ENCODE results near the gene KIAA0232. TPM values are rescaled to one million over a fixed set of nuclear protein-coding genes. Genes with fewer than 3 reads are reported as not detected.

KIAA0232 gene
- total RNA-seq, 1 donor from 2014 or later, result 20.9 TPM

- TF ChIP-seq, protein P1, sequence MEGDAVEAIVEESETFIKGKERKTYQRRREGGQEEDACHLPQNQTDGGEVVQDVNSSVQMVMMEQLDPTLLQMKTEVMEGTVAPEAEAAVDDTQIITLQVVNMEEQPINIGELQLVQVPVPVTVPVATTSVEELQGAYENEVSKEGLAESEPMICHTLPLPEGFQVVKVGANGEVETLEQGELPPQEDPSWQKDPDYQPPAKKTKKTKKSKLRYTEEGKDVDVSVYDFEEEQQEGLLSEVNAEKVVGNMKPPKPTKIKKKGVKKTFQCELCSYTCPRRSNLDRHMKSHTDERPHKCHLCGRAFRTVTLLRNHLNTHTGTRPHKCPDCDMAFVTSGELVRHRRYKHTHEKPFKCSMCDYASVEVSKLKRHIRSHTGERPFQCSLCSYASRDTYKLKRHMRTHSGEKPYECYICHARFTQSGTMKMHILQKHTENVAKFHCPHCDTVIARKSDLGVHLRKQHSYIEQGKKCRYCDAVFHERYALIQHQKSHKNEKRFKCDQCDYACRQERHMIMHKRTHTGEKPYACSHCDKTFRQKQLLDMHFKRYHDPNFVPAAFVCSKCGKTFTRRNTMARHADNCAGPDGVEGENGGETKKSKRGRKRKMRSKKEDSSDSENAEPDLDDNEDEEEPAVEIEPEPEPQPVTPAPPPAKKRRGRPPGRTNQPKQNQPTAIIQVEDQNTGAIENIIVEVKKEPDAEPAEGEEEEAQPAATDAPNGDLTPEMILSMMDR (conservative IDR thresholded peaks at IDR 0.05; ENCODE audit: low read depth, low read length), result no peak
- DNase-seq (ENCODE audit: low read depth), result no peak
- no peak overlapping the region for H3K4me3 ChIP-seq (ENCODE audit: low read depth, low read length)
Observed at GRCh38 chr4:6840062-6840976, 57.8 kb downstream of the KIAA0232 start.

DNA sequence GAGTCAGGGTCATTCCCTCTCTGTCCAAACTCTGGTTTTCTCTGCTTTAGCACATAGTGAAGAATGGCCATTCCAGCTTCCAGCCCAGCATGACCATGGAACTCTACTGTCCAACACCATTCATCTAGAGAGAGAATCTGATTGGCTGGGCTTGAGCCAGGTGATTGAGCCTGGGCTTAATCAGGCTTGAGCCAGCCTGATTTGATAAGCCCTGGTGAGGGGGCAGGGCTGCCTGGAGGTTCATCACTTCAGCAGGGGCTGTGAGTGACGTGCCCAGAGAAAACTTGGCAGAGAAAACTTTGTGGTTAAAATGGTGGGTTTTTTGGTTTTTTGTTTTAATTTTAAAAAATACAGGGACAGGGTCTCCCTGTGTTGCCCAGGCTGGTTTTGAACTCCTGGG, 62.5 kb downstream of the KIAA0232 start:
- DNase-seq (ENCODE audit: low read depth), result no peak
- H3K4me3 ChIP-seq (ENCODE audit: low read depth, low read length), result no peak overlapping the region
- TF ChIP-seq, protein P1 (conservative IDR thresholded peaks at IDR 0.05; ENCODE audit: low read depth, low read length), result no peak

- no peak for DNase-seq (ENCODE audit: low read depth)
- TF ChIP-seq, protein P1 (conservative IDR thresholded peaks at IDR 0.05; ENCODE audit: low read depth, low read length), result no peak
- H3K4me3 ChIP-seq (ENCODE audit: low read depth, low read length), result no peak overlapping the region
Observed at GRCh38 chr4:6845574-6845973, 63.0 kb downstream of the KIAA0232 start.

DNA sequence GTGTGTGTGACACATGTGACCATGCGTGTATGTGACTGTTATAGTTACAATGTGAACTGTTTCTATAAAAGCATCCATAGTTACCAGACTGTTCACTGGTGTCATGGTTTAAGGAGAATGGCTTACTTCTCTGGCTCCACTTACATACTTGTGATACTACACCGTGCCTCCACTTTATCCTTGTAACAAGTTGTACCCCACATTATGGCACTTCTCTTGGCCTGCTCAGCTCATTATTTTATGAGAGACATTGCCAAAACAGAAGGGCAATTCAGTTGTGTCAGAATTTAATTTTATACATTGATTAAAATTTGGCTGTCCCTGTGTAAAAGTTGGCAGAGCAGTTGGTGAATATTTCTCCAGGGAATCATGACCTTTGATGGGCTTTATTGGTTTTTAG, 64.7 kb downstream of the KIAA0232 start:
- DNase-seq (ENCODE audit: low read depth), result no peak
- no peak overlapping the region for H3K4me3 ChIP-seq (ENCODE audit: low read depth, low read length)
- TF ChIP-seq, protein P1 (conservative IDR thresholded peaks at IDR 0.05; ENCODE audit: low read depth, low read length), result no peak

DNA sequence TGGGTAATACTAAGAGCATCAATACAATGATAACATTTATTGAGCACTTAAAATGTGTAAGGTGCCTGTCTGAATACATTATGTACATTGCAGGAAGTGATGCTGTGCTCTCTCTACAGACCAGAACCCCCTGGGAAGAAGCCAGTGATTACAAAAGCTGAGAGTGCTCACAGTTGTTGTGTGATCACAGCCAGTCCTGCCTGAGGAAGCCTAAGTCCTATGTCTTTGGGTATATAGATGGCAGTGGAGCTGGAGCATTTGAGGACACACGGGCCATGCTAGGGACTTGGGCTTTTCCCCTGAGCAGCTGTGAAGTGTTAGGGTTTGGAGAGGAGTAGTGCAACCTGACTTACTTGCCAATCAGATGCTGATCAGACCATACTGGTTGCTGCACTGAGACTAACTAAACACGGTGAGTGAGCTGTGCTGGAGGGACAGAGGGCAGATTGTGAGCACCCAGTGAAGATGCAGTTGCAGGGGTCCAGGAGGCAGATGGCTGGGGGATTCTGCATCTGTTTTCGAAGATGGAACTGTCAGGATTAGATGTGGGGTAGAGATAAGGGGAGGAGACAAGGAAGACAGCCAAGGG, 66.3 kb downstream of the KIAA0232 start:
- no peak for DNase-seq (ENCODE audit: low read depth)
- H3K4me3 ChIP-seq (ENCODE audit: low read depth, low read length), result no peak overlapping the region
- TF ChIP-seq, protein P1 (conservative IDR thresholded peaks at IDR 0.05; ENCODE audit: low read depth, low read length), result no peak

DNA sequence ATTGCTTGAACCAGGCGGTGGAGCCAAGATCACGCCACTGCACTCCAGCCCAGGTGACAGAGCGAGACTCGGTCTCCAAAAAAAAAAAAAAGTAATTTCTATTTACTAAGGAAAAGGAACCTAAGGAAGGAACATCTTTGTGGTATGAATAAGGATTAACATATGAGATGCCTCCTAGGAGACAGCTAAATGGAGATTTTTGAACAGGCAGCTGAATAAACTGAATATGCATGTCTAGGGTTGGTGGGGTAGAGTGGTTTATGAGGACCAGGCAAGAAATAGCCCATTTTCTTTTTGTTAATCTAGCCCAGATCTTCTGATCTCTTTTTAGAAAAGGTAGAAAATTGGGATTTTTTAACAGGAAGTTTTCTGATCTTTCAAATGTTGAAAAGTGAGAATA, 67.2 kb downstream of the KIAA0232 start:
- TF ChIP-seq, protein P1 (conservative IDR thresholded peaks at IDR 0.05; ENCODE audit: low read depth, low read length), result no peak
- no peak overlapping the region for H3K4me3 ChIP-seq (ENCODE audit: low read depth, low read length)
- no peak for DNase-seq (ENCODE audit: low read depth)
